ENCODE measurements around the gene GALNT2. TPM values are rescaled to one million over a fixed set of nuclear protein-coding genes. Genes with fewer than 3 reads are reported as not detected.

The GALNT2 gene
- total and polyA plus RNA-seq, 9 of the 15 experiments (the other 6 are each of a cell fraction or from before 2014, with no cell fraction given) = 1.6 to 106 (median 51.9) TPM

- no peak for TF ChIP-seq ARID1B (IDR thresholded peaks at IDR 0.05)
- no peak for TF ChIP-seq ZNF184 (CRISPR knock-in tag; IDR thresholded peaks at IDR 0.05)
These were observed 5.3 kb downstream of the GALNT2 start (continued) for GRCh38 chr1:230072296-230072695.

DNA sequence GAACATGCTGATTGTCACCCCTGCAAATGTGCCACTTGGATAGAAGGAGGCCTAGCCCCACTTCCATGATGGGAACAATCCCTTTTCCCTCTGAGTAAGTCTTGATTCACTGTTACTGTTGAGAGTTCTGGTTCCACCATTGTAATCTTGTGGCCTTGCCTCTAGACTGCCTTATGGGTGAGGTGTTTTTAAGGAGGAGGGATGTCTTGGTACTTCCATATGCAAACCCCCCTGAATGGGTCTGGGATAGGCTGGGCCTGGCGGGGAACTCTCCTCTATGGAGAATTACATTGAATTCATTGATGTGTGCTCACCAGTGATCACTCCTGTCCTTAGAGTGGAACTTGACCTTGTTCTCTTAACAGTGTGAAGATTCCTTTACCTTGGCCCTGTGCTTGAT, 5.8 kb downstream of the GALNT2 start:
- H3K4me2 ChIP-seq (ENCODE audit: insufficient read depth, low read length) = no peak overlapping the region
- CTCF ChIA-PET (ENCODE audit: low intra/inter-chr PET ratio) = no interaction called here
- no peak for TF ChIP-seq NFATC3 (IDR thresholded peaks at IDR 0.05)
- no peak for TF ChIP-seq ARID2 (IDR thresholded peaks at IDR 0.05)
- TF ChIP-seq HCFC1 (IDR thresholded peaks at IDR 0.05; ENCODE audit: low read depth, low read length) = no peak
- TF ChIP-seq SNIP1 (IDR thresholded peaks at IDR 0.05; ENCODE audit: low read depth) = no peak
- TF ChIP-seq HMGXB4 (CRISPR knock-in tag; IDR thresholded peaks at IDR 0.05) = no peak
- TF ChIP-seq, protein P1, sequence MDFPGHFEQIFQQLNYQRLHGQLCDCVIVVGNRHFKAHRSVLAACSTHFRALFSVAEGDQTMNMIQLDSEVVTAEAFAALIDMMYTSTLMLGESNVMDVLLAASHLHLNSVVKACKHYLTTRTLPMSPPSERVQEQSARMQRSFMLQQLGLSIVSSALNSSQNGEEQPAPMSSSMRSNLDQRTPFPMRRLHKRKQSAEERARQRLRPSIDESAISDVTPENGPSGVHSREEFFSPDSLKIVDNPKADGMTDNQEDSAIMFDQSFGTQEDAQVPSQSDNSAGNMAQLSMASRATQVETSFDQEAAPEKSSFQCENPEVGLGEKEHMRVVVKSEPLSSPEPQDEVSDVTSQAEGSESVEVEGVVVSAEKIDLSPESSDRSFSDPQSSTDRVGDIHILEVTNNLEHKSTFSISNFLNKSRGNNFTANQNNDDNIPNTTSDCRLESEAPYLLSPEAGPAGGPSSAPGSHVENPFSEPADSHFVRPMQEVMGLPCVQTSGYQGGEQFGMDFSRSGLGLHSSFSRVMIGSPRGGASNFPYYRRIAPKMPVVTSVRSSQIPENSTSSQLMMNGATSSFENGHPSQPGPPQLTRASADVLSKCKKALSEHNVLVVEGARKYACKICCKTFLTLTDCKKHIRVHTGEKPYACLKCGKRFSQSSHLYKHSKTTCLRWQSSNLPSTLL (IDR thresholded peaks at IDR 0.05) = no peak
- TF ChIP-seq MEF2D (tag; conservative IDR thresholded peaks at IDR 0.05; ENCODE audit: low read depth) = no peak
- TF ChIP-seq HLTF (IDR thresholded peaks at IDR 0.05) = no peak
- TF ChIP-seq MIER1 (IDR thresholded peaks at IDR 0.05; ENCODE audit: low read depth) = no peak
- no peak for TF ChIP-seq RCOR1 (IDR thresholded peaks at IDR 0.05; ENCODE audit: borderline replicate concordance in 1 of 2, low read depth in 2 of 2, low read length in 2 of 2)
- no peak for TF ChIP-seq SNRNP70 (optimal IDR thresholded peaks at IDR 0.05; ENCODE audit: low read depth, low read length)
- TF ChIP-seq, protein P2, sequence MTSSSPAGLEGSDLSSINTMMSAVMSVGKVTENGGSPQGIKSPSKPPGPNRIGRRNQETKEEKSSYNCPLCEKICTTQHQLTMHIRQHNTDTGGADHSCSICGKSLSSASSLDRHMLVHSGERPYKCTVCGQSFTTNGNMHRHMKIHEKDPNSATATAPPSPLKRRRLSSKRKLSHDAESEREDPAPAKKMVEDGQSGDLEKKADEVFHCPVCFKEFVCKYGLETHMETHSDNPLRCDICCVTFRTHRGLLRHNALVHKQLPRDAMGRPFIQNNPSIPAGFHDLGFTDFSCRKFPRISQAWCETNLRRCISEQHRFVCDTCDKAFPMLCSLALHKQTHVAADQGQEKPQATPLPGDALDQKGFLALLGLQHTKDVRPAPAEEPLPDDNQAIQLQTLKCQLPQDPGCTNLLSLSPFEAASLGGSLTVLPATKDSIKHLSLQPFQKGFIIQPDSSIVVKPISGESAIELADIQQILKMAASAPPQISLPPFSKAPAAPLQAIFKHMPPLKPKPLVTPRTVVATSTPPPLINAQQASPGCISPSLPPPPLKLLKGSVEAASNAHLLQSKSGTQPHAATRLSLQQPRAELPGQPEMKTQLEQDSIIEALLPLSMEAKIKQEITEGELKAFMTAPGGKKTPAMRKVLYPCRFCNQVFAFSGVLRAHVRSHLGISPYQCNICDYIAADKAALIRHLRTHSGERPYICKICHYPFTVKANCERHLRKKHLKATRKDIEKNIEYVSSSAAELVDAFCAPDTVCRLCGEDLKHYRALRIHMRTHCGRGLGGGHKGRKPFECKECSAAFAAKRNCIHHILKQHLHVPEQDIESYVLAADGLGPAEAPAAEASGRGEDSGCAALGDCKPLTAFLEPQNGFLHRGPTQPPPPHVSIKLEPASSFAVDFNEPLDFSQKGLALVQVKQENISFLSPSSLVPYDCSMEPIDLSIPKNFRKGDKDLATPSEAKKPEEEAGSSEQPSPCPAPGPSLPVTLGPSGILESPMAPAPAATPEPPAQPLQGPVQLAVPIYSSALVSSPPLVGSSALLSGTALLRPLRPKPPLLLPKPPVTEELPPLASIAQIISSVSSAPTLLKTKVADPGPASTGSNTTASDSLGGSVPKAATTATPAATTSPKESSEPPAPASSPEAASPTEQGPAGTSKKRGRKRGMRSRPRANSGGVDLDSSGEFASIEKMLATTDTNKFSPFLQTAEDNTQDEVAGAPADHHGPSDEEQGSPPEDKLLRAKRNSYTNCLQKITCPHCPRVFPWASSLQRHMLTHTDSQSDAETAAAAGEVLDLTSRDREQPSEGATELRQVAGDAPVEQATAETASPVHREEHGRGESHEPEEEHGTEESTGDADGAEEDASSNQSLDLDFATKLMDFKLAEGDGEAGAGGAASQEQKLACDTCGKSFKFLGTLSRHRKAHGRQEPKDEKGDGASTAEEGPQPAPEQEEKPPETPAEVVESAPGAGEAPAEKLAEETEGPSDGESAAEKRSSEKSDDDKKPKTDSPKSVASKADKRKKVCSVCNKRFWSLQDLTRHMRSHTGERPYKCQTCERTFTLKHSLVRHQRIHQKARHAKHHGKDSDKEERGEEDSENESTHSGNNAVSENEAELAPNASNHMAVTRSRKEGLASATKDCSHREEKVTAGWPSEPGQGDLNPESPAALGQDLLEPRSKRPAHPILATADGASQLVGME (CRISPR knock-in tag; IDR thresholded peaks at IDR 0.05) = no peak

More for the DNA sequence above, 5.8 kb downstream of the GALNT2 start:
- H3K9me1 ChIP-seq (ENCODE audit: control insufficient read depth, insufficient read depth, low read length) = peaks cover 9% of the 10 kb centered on the region
- intact Hi-C loops (cut with micrococcal nuclease) = no loop called here
- BruUV-seq (replicated peaks) = no TSS peak
- peaks cover 31% of the 10 kb centered on the region; the same call in 1 of the 3 replicates for H3K36me3 ChIP-seq (ENCODE audit: control insufficient read depth, insufficient read depth, low read length)
- H3K27me3 ChIP-seq (ENCODE audit: control insufficient read depth in 2 of 2, insufficient read depth in 2 of 2, low read length in 2 of 2) = no peaks in the 10 kb centered on the region
- H3K9ac ChIP-seq (ENCODE audit: insufficient read depth in 1 of 2, low read depth in 2 of 2, low read length in 2 of 2) = no peak overlapping the region
- H3K9me3 ChIP-seq (replicated peaks; ENCODE audit: control insufficient read depth, insufficient read depth, low read depth, low read length) = no peaks in the 10 kb centered on the region
- no peak overlapping the region for H2AFZ ChIP-seq (ENCODE audit: low read depth, low read length)
- no peak overlapping the region for H3K27ac ChIP-seq (ENCODE audit: extremely low read depth, low read depth, low read length)
- POLR2A ChIA-PET = interaction anchor here (0.7 to 1.9 kb wide), 3 partner anchors 11 to 514 kb away, joined by 3 to 7 read pairs (median 3); partner anchors contain the start of gene ABCB10
- no peak for DNase-seq (ENCODE audit: extremely low read depth in 1 of 4, low spot score in 3 of 4)
- no peak overlapping the region for H3K4me3 ChIP-seq
- no peak for ATAC-seq
- H3K79me2 ChIP-seq (ENCODE audit: control insufficient read depth, insufficient read depth, low read length) = peaks cover 98% of the 10 kb centered on the region
- peaks cover 21 to 41% of the 10 kb centered on the region in 2 experiments; a peak in 4 of 5 replicates for H3K4me1 ChIP-seq (replicated peaks in 1 of 2; ENCODE audit: control insufficient read depth in 2 of 2, insufficient read depth in 2 of 2, low read length in 2 of 2)
- no peak for FAIRE-seq
- in situ Hi-C loops (cut with MboI) = no loop called here
- H4K20me1 ChIP-seq (replicated peaks; ENCODE audit: control insufficient read depth, insufficient read depth, low read length) = peaks cover 60% of the 10 kb centered on the region
- WGBS (ENCODE audit: insufficient coverage, low coverage, missing lambda C conversion rate) = 83% methylated on average over 1 of the region's 1 CpG

Measured in K562 (cell line).